Measurements from ENCODE around the gene CDH23.

GRCh38 chr10:71630168-71630567 lies 233.4 kb downstream of the CDH23 start:
- TF ChIP-seq EP300 (IDR thresholded peaks at IDR 0.05) (no peak), CTCF (IDR thresholded peaks at IDR 0.05) (no peak)
